ENCODE data around the gene HS3ST5. TPM values are rescaled to one million over a fixed set of nuclear protein-coding genes. Genes with fewer than 3 reads are reported as not detected.

Gene HS3ST5
- total and polyA plus RNA-seq, 8 donors = 0.05 to 2.2 TPM; not detected in 6

DNA sequence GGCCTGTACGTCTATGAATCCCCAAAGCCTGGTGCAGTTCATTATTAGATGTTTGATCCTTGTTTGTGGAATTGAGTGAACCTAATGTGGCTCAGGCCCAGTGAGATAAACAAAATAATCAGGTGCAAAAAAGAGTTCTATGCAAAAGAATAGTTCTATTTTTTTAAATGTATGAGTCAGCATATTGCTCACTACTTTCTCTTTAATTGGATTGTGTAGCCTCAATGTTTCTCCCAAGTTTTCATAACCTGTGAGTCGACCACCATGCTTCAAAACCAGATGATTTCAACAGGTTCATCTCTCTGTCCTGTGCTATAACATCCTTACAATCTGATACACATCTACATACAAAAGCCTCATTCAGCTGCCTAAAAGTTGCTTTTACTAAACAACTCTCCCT is 255.3 kb downstream of the HS3ST5 start:
- 75 to 80% (median 80%) methylated on average over 2 of the region's 2 CpGs for WGBS, 5 donors
- Histone ChIP-seq H3K27me3 (no peaks in the 10 kb centered on the region), H3K4me3 (no peak overlapping the region), H3K9me3 (no peaks in the 10 kb centered on the region), H3K27ac (no peak overlapping the region), H3K36me3 (no peaks in the 10 kb centered on the region), H3K4me1 (no peaks in the 10 kb centered on the region)
- no peak for DNase-seq
- TF ChIP-seq EP300 (IDR thresholded peaks at IDR 0.05) (no peak), POLR2A (IDR thresholded peaks at IDR 0.05) (no peak), POLR2AphosphoS5 (IDR thresholded peaks at IDR 0.05) (no peak)
- TF ChIP-seq, protein P1, sequence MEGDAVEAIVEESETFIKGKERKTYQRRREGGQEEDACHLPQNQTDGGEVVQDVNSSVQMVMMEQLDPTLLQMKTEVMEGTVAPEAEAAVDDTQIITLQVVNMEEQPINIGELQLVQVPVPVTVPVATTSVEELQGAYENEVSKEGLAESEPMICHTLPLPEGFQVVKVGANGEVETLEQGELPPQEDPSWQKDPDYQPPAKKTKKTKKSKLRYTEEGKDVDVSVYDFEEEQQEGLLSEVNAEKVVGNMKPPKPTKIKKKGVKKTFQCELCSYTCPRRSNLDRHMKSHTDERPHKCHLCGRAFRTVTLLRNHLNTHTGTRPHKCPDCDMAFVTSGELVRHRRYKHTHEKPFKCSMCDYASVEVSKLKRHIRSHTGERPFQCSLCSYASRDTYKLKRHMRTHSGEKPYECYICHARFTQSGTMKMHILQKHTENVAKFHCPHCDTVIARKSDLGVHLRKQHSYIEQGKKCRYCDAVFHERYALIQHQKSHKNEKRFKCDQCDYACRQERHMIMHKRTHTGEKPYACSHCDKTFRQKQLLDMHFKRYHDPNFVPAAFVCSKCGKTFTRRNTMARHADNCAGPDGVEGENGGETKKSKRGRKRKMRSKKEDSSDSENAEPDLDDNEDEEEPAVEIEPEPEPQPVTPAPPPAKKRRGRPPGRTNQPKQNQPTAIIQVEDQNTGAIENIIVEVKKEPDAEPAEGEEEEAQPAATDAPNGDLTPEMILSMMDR (IDR thresholded peaks at IDR 0.05) = no peak
- intact Hi-C loops (cut with DNase I; ENCODE audit: low total_unique reads) = no loop called here

- intact Hi-C loops (cut with DNase I; ENCODE audit: low total_unique reads) = no loop called here
- Histone ChIP-seq H3K9me3 (no peaks in the 10 kb centered on the region), H3K36me3 (no peaks in the 10 kb centered on the region), H3K4me1 (no peaks in the 10 kb centered on the region), H3K27ac (no peak overlapping the region), H3K27me3 (no peaks in the 10 kb centered on the region), H3K4me3 (no peak overlapping the region)
- no peak for DNase-seq
- 74 to 86% (median 78%) methylated on average over 2 of the region's 2 CpGs for WGBS, 5 donors
- TF ChIP-seq EP300 (IDR thresholded peaks at IDR 0.05) (no peak), POLR2AphosphoS5 (IDR thresholded peaks at IDR 0.05) (no peak)
- TF ChIP-seq, protein P1 (IDR thresholded peaks at IDR 0.05) = no peak
Observed at GRCh38 chr6:114085211-114085610, 257.6 kb downstream of the HS3ST5 start.

- Histone ChIP-seq H3K36me3 (no peaks in the 10 kb centered on the region), H3K4me1 (no peaks in the 10 kb centered on the region), H3K4me3 (no peak overlapping the region), H3K27me3 (no peaks in the 10 kb centered on the region), H3K9me3 (no peaks in the 10 kb centered on the region), H3K27ac (no peak overlapping the region)
- intact Hi-C loops (cut with DNase I; ENCODE audit: low total_unique reads) = no loop called here
- TF ChIP-seq POLR2AphosphoS5 (IDR thresholded peaks at IDR 0.05) (no peak), POLR2A (IDR thresholded peaks at IDR 0.05) (no peak), EP300 (IDR thresholded peaks at IDR 0.05) (no peak)
- TF ChIP-seq, protein P1 (IDR thresholded peaks at IDR 0.05) = no peak
- WGBS, 5 donors = 88 to 92% (median 91%) methylated on average over 15 to 16 of the region's 16 CpGs
- DNase-seq = no peak
Observed at GRCh38 chr6:114084327-114084890, 258.4 kb downstream of the HS3ST5 start.

DNA sequence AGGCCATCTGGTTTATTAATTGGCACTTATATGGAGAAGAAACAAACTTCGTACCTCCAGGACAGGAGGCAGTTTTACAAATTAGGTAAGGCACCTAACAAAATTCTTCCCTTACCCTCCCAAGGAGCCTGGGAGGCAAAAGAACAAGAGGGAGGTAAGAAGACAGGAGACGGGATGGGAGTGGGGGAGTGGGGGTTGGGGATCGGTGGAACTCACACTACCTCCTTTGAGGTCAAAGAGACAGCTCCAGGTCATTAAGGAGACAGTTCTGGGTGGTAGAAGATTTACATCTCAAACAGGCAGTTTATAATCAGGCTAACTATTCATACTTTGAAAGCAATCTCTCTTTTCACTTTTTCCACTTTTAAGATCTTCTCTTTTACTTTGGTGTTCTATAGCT is 259.6 kb downstream of the HS3ST5 start:
- DNase-seq = no peak
- no peaks in the 10 kb centered on the region for H3K4me1 ChIP-seq
- TF ChIP-seq POLR2A (IDR thresholded peaks at IDR 0.05) (no peak), POLR2AphosphoS5 (IDR thresholded peaks at IDR 0.05) (no peak), EP300 (IDR thresholded peaks at IDR 0.05) (no peak)
- TF ChIP-seq, protein P1 (IDR thresholded peaks at IDR 0.05) = no peak
- 64 to 81% (median 75%) methylated on average over 3 of the region's 3 CpGs for WGBS, 5 donors
- no peaks in the 10 kb centered on the region for H3K9me3 ChIP-seq
- no peak overlapping the region for H3K27ac ChIP-seq
- H3K27me3 ChIP-seq = no peaks in the 10 kb centered on the region
- no peak overlapping the region for H3K4me3 ChIP-seq
- intact Hi-C loops (cut with DNase I; ENCODE audit: low total_unique reads) = no loop called here
- no peaks in the 10 kb centered on the region for H3K36me3 ChIP-seq

Measured in stomach (tissue), 9 donors.